Ishikawa (cell line): ENCODE results near the gene OBSCN.

ENCODE experiments used
- EGR1 ChIP-seq: IDR thresholded peaks from 2 replicates; pipeline ENCODE4 v1.6.1; 2012
- EP300 ChIP-seq: IDR thresholded peaks from 2 replicates; pipeline ENCODE4 v1.6.1; 2012; ENCODE audit warnings: borderline replicate concordance
- RAD21 ChIP-seq: IDR thresholded peaks from 2 replicates; pipeline ENCODE4 v1.6.1; 2012; ENCODE audit warnings: low read depth
- REST ChIP-seq: IDR thresholded peaks from 2 replicates; pipeline ENCODE4 v1.6.1; 2012; ENCODE audit warnings: low read depth, mild to moderate bottlenecking
- TAF1 ChIP-seq: IDR thresholded peaks from 2 replicates; pipeline ENCODE4 v1.6.1; 2012; ENCODE audit warnings: low read depth, mild to moderate bottlenecking
- USF1 ChIP-seq: IDR thresholded peaks from 2 replicates; pipeline ENCODE4 v1.6.1; 2012
- YY1 ChIP-seq: IDR thresholded peaks from 2 replicates; pipeline ENCODE4 v1.6.1; 2012; ENCODE audit warnings: low read depth

DNA sequence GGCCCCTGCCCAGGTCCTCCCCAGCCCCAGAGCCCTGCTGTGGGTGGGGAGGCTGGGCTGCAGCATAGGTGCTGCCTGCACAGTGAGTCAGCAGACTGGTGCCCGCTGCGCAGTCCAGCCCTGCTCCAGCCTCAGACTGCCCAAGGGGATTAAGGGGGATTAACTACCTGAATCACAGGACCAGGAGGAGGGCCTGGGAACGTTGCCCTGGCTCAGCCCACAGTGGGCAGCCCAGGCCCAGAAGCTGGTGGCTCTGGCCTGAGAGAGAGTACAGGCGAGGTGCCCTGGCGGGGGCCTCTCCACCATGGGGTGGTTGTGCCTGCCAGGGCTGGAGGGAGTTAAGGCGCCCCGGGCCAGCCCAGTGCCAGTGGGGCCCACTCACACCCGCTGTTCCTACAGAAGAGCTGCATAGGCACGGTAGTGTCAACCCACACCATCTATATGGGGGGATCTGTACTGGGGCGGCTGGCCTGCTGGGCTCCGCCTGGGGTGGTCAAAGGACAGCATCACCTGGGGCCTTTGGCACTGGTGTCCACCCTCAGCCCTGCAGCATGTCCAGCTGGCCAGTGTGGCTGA lies 2.3 kb downstream of the OBSCN start:
- TF ChIP-seq RAD21: no peak; the same call in 1 of the 2 replicates
- no peak for TF ChIP-seq YY1
- TF ChIP-seq USF1: no peak
- no peak for TF ChIP-seq TAF1
- peak; percentile 61; the same call in 1 of the 2 replicates for TF ChIP-seq EP300
- no peak for TF ChIP-seq EGR1
- no peak for TF ChIP-seq REST
